Spleen (tissue), 7 donors: ENCODE results near the gene PARVA.

Experiments used
- POLR2A ChIP-seq, 3 donors: fragments of 450-650 bp; IDR thresholded peaks; one replicate each; pipeline ENCODE4 v1.5.1; 2017; ENCODE audit warnings: antibody characterized with exemption in 3 of 3, mild to moderate bottlenecking in 1 of 3
- POLR2AphosphoS5 ChIP-seq, 3 donors: sonication (generic); formaldehyde crosslinking; IDR thresholded peaks; one replicate each; pipeline ENCODE4 v1.5.1; 2017; ENCODE audit warnings: antibody characterized with exemption in 3 of 3
- TF ChIP-seq, protein P1 (sequence below), 11 experiments: fragments of 200-600 bp in 7 of 11; fragments of 450-650 bp in 4 of 11; sonication (generic) in 4 of 11; IDR thresholded peaks in 8 of 11; conservative IDR thresholded peaks in 3 of 11; 1 replicate in 7 of 11; 2 replicates in 4 of 11; pipeline versions ENCODE4 v1.4.0 to v1.8.0; 2016 to 2021; ENCODE audit warnings: antibody characterized with exemption in 11 of 11, inconsistent platforms in 4 of 11, mild to moderate bottlenecking in 1 of 11
- donor health status: DM: no; HTN: no; CAD: no; lungs with moderate emphysema.
- donor health status: DM: no; HTN: no; CAD: no.
- donor health status: DM: no; HTN: no; CAD: no.

DNA sequence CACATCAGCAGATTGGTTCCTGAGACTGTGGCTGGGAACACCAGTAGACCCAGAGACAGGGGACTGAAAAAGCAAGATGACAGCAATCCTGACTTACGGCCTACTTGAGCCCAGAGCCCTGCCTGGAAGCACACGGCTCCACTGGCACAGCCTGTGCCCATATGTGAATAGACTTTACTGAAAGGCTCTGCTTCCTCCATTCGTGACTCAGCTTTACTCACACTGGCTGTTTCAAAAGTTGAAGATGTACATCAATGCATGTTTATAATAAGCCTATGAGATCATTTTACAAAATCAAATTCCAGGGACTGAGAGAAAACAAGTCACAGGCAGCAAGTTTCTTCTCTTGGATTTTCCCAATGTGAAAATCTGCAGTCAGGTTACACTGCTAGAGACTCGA is 162.2 kb downstream of the PARVA start:
- no peak for TF ChIP-seq POLR2A (IDR thresholded peaks at IDR 0.05)
- TF ChIP-seq, protein P1, sequence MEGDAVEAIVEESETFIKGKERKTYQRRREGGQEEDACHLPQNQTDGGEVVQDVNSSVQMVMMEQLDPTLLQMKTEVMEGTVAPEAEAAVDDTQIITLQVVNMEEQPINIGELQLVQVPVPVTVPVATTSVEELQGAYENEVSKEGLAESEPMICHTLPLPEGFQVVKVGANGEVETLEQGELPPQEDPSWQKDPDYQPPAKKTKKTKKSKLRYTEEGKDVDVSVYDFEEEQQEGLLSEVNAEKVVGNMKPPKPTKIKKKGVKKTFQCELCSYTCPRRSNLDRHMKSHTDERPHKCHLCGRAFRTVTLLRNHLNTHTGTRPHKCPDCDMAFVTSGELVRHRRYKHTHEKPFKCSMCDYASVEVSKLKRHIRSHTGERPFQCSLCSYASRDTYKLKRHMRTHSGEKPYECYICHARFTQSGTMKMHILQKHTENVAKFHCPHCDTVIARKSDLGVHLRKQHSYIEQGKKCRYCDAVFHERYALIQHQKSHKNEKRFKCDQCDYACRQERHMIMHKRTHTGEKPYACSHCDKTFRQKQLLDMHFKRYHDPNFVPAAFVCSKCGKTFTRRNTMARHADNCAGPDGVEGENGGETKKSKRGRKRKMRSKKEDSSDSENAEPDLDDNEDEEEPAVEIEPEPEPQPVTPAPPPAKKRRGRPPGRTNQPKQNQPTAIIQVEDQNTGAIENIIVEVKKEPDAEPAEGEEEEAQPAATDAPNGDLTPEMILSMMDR (IDR thresholded peaks at IDR 0.05 in 8 of 11, conservative IDR thresholded peaks at IDR 0.05 in 3 of 11) = no peak
- no peak for TF ChIP-seq POLR2AphosphoS5 (IDR thresholded peaks at IDR 0.05)
